HEK293 (cell line): ENCODE results near the gene SLC27A2.

Experiments
- CTCF ChIA-PET: fragments of 350-600 bp; formaldehyde crosslinking; extraction: SDS; loops from one replicate; lab custom pipeline; 2021; ENCODE audit warnings: antibody characterized with exemption; lab: Yijun Ruan, JAX
- POLR2A ChIA-PET: fragments of 300-600 bp; formaldehyde crosslinking; extraction: SDS; loops from one replicate; lab custom pipeline; 2020; ENCODE audit warnings: antibody characterized with exemption, inconsistent platforms; lab: Yijun Ruan, JAX
- H3K27ac ChIP-seq: fragments of 200-500 bp; sonication (Bioruptor generic); 2 replicates; pipeline ENCODE4 v1.5.1; 2014; ENCODE audit warnings: low read depth, low read length, control low read depth, inconsistent platforms; ENCODE audit errors: extremely low read depth
- H3K36me3 ChIP-seq, 2 experiments: fragments of 200-500 bp in 1 of 2; sonication (Bioruptor generic) in 1 of 2; 1 replicate in 1 of 2; 2 replicates in 1 of 2; pipeline ENCODE4 v1.5.1; 2014 to 2017; ENCODE audit warnings: inconsistent platforms in 2 of 2, low read length in 2 of 2; ENCODE audit not compliant: control insufficient read depth in 2 of 2, insufficient read depth in 1 of 2
- H3K4me1 ChIP-seq: fragments of 200-500 bp; sonication (Bioruptor generic); 2 replicates; pipeline ENCODE4 v1.5.1; 2014; ENCODE audit warnings: mild to moderate bottlenecking, low read length, inconsistent platforms; ENCODE audit not compliant: control insufficient read depth, insufficient read depth
- H3K4me3 ChIP-seq: 2 replicates; pipeline ENCODE4 v1.5.1; 2011; ENCODE audit warnings: low read depth, mild to moderate bottlenecking, control low read depth, low read length, moderate library complexity
- H3K9me3 ChIP-seq: fragments of 200-500 bp; sonication (Bioruptor generic); 2 replicates; pipeline ENCODE4 v1.5.1; 2014; ENCODE audit warnings: low read depth, low read length, inconsistent platforms; ENCODE audit not compliant: control insufficient read depth, insufficient read depth
- BCL11A ChIP-seq: fragments of 450-650 bp; formaldehyde crosslinking; IDR thresholded peaks from 2 replicates; pipeline ENCODE4 v1.5.1; 2016; ENCODE audit warnings: low read depth, missing biosample characterization, missing genetic modification characterization
- GLI4 ChIP-seq: fragments of 450-650 bp; formaldehyde crosslinking; IDR thresholded peaks from 2 replicates; pipeline ENCODE4 v1.5.1; 2016; ENCODE audit warnings: missing biosample characterization, missing genetic modification characterization
- KLF10 ChIP-seq: fragments of 450-650 bp; IDR thresholded peaks from 2 replicates; pipeline ENCODE4 v1.5.1; 2018; ENCODE audit warnings: missing biosample characterization, mild to moderate bottlenecking, missing genetic modification characterization
- KLF8 ChIP-seq: fragments of 450-650 bp; formaldehyde crosslinking; IDR thresholded peaks from 2 replicates; pipeline ENCODE4 v1.5.1; 2016; ENCODE audit warnings: missing biosample characterization, missing genetic modification characterization
- KLF9 ChIP-seq: fragments of 450-650 bp; formaldehyde crosslinking; IDR thresholded peaks from 2 replicates; pipeline ENCODE4 v1.5.1; 2016; ENCODE audit warnings: missing biosample characterization, missing genetic modification characterization, low read depth
- SCRT1 ChIP-seq: fragments of 450-650 bp; formaldehyde crosslinking; IDR thresholded peaks from 2 replicates; pipeline ENCODE4 v1.5.1; 2016; ENCODE audit warnings: missing biosample characterization, missing genetic modification characterization, borderline replicate concordance
- SCRT2 ChIP-seq: fragments of 450-650 bp; formaldehyde crosslinking; IDR thresholded peaks from 2 replicates; pipeline ENCODE4 v1.5.1; 2016; ENCODE audit warnings: missing biosample characterization, missing genetic modification characterization
- ZBTB17 ChIP-seq: fragments of 450-650 bp; formaldehyde crosslinking; IDR thresholded peaks from 2 replicates; pipeline ENCODE4 v1.5.1; 2016; ENCODE audit warnings: missing biosample characterization, missing genetic modification characterization
- ZFP3 ChIP-seq: fragments of 450-650 bp; formaldehyde crosslinking; IDR thresholded peaks from 2 replicates; pipeline ENCODE4 v1.5.1; 2016; ENCODE audit warnings: low read depth, missing biosample characterization, missing genetic modification characterization
- ZFP37 ChIP-seq: fragments of 450-650 bp; formaldehyde crosslinking; IDR thresholded peaks from 2 replicates; pipeline ENCODE4 v1.5.1; 2016; ENCODE audit warnings: missing biosample characterization, missing genetic modification characterization
- ZNF138 ChIP-seq: fragments of 450-650 bp; formaldehyde crosslinking; IDR thresholded peaks from 2 replicates; pipeline ENCODE4 v1.5.1; 2016; ENCODE audit warnings: missing biosample characterization, missing genetic modification characterization, borderline replicate concordance
- ZNF169 ChIP-seq: fragments of 450-650 bp; formaldehyde crosslinking; IDR thresholded peaks from 2 replicates; pipeline ENCODE4 v1.5.1; 2016; ENCODE audit warnings: missing biosample characterization, missing genetic modification characterization
- ZNF19 ChIP-seq: fragments of 450-650 bp; formaldehyde crosslinking; IDR thresholded peaks from 2 replicates; pipeline ENCODE4; 2016; ENCODE audit warnings: missing biosample characterization, missing genetic modification characterization, low read depth
- ZNF2 ChIP-seq: fragments of 450-650 bp; formaldehyde crosslinking; IDR thresholded peaks from 2 replicates; pipeline ENCODE4 v1.5.1; 2016; ENCODE audit warnings: missing biosample characterization, missing genetic modification characterization
- ZNF311 ChIP-seq: fragments of 450-650 bp; formaldehyde crosslinking; IDR thresholded peaks from 2 replicates; pipeline ENCODE4 v1.5.1; 2017; ENCODE audit warnings: missing biosample characterization, missing genetic modification characterization, borderline replicate concordance
- ZNF341 ChIP-seq: fragments of 450-650 bp; formaldehyde crosslinking; IDR thresholded peaks from 2 replicates; pipeline ENCODE4; 2016; ENCODE audit warnings: low read depth, missing biosample characterization, missing genetic modification characterization
- ZNF350 ChIP-seq: fragments of 450-650 bp; formaldehyde crosslinking; IDR thresholded peaks from 2 replicates; pipeline ENCODE4 v1.5.0; 2017; ENCODE audit warnings: missing biosample characterization, mild to moderate bottlenecking, missing genetic modification characterization
- ZNF394 ChIP-seq: fragments of 450-650 bp; formaldehyde crosslinking; IDR thresholded peaks from 2 replicates; pipeline ENCODE4 v1.5.1; 2016; ENCODE audit warnings: missing biosample characterization, missing genetic modification characterization, mild to moderate bottlenecking, moderate library complexity, borderline replicate concordance
- ZNF404 ChIP-seq: fragments of 450-650 bp; formaldehyde crosslinking; IDR thresholded peaks from 2 replicates; pipeline ENCODE4 v1.5.1; 2017; ENCODE audit warnings: missing biosample characterization, missing genetic modification characterization
- ZNF416 ChIP-seq: fragments of 450-650 bp; formaldehyde crosslinking; IDR thresholded peaks from 2 replicates; pipeline ENCODE4 v1.5.1; 2016; ENCODE audit warnings: missing biosample characterization, missing genetic modification characterization
- ZNF488 ChIP-seq: fragments of 450-650 bp; formaldehyde crosslinking; IDR thresholded peaks from 2 replicates; pipeline ENCODE4 v1.5.1; 2016; ENCODE audit warnings: missing biosample characterization, missing genetic modification characterization
- ZNF529 ChIP-seq: fragments of 450-650 bp; formaldehyde crosslinking; IDR thresholded peaks from 2 replicates; pipeline ENCODE4 v1.5.1; 2017; ENCODE audit warnings: missing genetic modification characterization, missing biosample characterization; ENCODE audit not compliant: insufficient replicate concordance
- ZNF558 ChIP-seq: fragments of 450-650 bp; formaldehyde crosslinking; IDR thresholded peaks from 2 replicates; pipeline ENCODE4 v1.5.1; 2016; ENCODE audit warnings: missing biosample characterization, missing genetic modification characterization
- ZNF585B ChIP-seq: fragments of 450-650 bp; formaldehyde crosslinking; IDR thresholded peaks from 2 replicates; pipeline ENCODE4 v1.5.1; 2016; ENCODE audit warnings: missing biosample characterization, missing genetic modification characterization
- ZNF596 ChIP-seq: fragments of 450-650 bp; IDR thresholded peaks from 2 replicates; pipeline ENCODE4 v1.5.0; 2018; ENCODE audit warnings: missing biosample characterization, mild to moderate bottlenecking, missing genetic modification characterization, moderate library complexity
- ZNF600 ChIP-seq: fragments of 450-650 bp; formaldehyde crosslinking; IDR thresholded peaks from 2 replicates; pipeline ENCODE4 v1.5.1; 2016; ENCODE audit warnings: missing biosample characterization, missing genetic modification characterization
- ZNF654 ChIP-seq: fragments of 450-650 bp; formaldehyde crosslinking; IDR thresholded peaks from 2 replicates; pipeline ENCODE4 v1.5.1; 2016; ENCODE audit warnings: low read depth, missing biosample characterization, missing genetic modification characterization
- ZNF677 ChIP-seq: fragments of 450-650 bp; IDR thresholded peaks from 2 replicates; pipeline ENCODE4 v1.5.0; 2018; ENCODE audit warnings: missing biosample characterization, mild to moderate bottlenecking, missing genetic modification characterization, moderate library complexity
- ZNF843 ChIP-seq: fragments of 450-650 bp; formaldehyde crosslinking; IDR thresholded peaks from 2 replicates; pipeline ENCODE4 v1.5.1; 2016; ENCODE audit warnings: missing biosample characterization, missing genetic modification characterization
- TF ChIP-seq, protein P1 (sequence below): fragments of 450-650 bp; formaldehyde crosslinking; IDR thresholded peaks from 2 replicates; pipeline ENCODE4 v1.5.1; 2016; ENCODE audit warnings: missing biosample characterization, missing genetic modification characterization

The SLC27A2 gene

GRCh38 chr15:50219820-50220219, 37.8 kb downstream of the SLC27A2 start:
- no peak overlapping the region for H3K4me3 ChIP-seq
- no peaks in the 10 kb centered on the region for H3K36me3 ChIP-seq
- H3K9me3 ChIP-seq: no peaks in the 10 kb centered on the region
- no peak for TF ChIP-seq ZNF596 (tag by site-specific recombination)
- no peak for TF ChIP-seq ZNF654 (tag by site-specific recombination)
- no peak for TF ChIP-seq ZNF585B
- no peak for TF ChIP-seq KLF10 (tag by site-specific recombination)
- no peak for TF ChIP-seq ZNF350 (tag by site-specific recombination)
- no peak for TF ChIP-seq ZNF169 (tag by site-specific recombination)
- peak; percentile 51; the same call in 1 of the 2 replicates for TF ChIP-seq ZNF394
- TF ChIP-seq ZNF529 (tag by site-specific recombination): no peak
- H3K4me1 ChIP-seq: no peaks in the 10 kb centered on the region
- ChIA-PET POLR2A (no interaction called here), CTCF (no interaction called here)
- H3K27ac ChIP-seq: no peak overlapping the region

GRCh38 chr15:50222181-50222580, 40.2 kb downstream of the SLC27A2 start:
- Histone ChIP-seq H3K36me3 (peaks cover 0 to 4% of the 10 kb centered on the region in 2 experiments; a peak in 1 of 3 replicates), H3K27ac (no peak overlapping the region)
- TF ChIP-seq ZNF600 (no peak), SCRT2 (peak; percentile 76), SCRT1 (peak; percentile 58; the same call in 1 of the 2 replicates)
- TF ChIP-seq, all 188 proteins: peak for 2

DNA sequence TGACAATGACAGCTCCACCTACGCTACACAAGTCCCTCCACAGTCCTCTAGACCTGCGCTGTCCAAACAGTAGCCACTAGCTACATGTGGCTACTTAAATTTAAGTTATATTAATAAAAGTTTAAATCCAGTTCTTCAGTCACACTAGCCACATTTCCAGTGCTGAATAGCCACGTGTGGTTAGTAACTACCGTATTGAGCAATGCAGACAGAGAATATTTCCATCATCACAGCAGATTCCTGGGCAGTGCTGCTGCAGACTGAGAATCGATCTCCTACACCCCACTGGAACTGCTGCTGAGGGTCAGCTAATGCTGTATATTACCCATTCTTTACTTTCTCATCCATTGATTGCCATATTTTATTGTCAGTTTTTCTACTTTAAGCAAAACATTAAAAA, 42.6 kb downstream of the SLC27A2 start:
- Histone ChIP-seq H3K4me1 (no peaks in the 10 kb centered on the region), H3K36me3 (peaks cover 0 to 8% of the 10 kb centered on the region in 2 experiments; a peak in 1 of 3 replicates), H3K27ac (no peak overlapping the region), H3K9me3 (no peaks in the 10 kb centered on the region), H3K4me3 (no peak overlapping the region)
- ChIA-PET CTCF (no interaction called here), POLR2A (no interaction called here)
- TF ChIP-seq, protein P1, sequence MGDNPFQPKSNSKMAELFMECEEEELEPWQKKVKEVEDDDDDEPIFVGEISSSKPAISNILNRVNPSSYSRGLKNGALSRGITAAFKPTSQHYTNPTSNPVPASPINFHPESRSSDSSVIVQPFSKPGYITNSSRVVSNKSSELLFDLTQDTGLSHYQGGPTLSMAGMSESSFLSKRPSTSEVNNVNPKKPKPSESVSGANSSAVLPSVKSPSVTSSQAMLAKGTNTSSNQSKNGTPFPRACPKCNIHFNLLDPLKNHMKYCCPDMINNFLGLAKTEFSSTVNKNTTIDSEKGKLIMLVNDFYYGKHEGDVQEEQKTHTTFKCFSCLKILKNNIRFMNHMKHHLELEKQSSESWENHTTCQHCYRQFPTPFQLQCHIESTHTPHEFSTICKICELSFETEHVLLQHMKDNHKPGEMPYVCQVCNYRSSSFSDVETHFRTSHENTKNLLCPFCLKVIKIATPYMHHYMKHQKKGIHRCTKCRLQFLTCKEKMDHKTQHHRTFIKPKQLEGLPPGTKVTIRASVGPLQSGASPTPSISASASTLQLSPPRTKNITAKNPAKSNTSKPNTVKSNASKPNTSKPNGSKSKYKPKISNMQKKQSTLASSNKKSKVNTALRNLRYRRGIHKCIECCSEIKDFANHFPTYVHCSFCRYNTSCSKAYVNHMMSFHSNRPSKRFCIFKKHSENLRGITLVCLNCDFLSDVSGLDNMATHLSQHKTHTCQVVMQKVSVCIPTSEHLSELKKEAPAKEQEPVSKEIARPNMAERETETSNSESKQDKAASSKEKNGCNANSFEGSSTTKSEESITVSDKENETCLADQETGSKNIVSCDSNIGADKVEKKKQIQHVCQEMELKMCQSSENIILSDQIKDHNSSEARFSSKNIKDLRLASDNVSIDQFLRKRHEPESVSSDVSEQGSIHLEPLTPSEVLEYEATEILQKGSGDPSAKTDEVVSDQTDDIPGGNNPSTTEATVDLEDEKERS: no peak
- TF ChIP-seq ZNF654 (tag by site-specific recombination): no peak
- no peak for TF ChIP-seq GLI4
- TF ChIP-seq ZNF19: no peak
- no peak for TF ChIP-seq ZNF488
- TF ChIP-seq BCL11A (tag by site-specific recombination): no peak
- no peak for TF ChIP-seq ZNF341
- TF ChIP-seq ZFP37: no peak
- no peak for TF ChIP-seq ZNF404 (tag by site-specific recombination)
- no peak for TF ChIP-seq KLF9 (tag by site-specific recombination)
- TF ChIP-seq ZNF311: no peak
- TF ChIP-seq ZNF843 (tag by site-specific recombination): no peak
- no peak for TF ChIP-seq ZFP3
- no peak for TF ChIP-seq ZNF2 (tag by site-specific recombination)
- TF ChIP-seq ZNF558: no peak
- TF ChIP-seq ZNF138 (tag by site-specific recombination): no peak
- no peak for TF ChIP-seq ZNF677
- TF ChIP-seq ZBTB17 (tag by site-specific recombination): no peak
- TF ChIP-seq ZNF416 (tag by site-specific recombination): no peak
- TF ChIP-seq KLF8: no peak

More at GRCh38 chr15:50222181-50222580, 40.2 kb downstream of the SLC27A2 start:
- no peaks in the 10 kb centered on the region for H3K9me3 ChIP-seq
- H3K4me1 ChIP-seq: no peaks in the 10 kb centered on the region
- CTCF ChIA-PET: no interaction called here
- POLR2A ChIA-PET: no interaction called here
- no peak overlapping the region for H3K4me3 ChIP-seq
